SJSA1 (cell line): Measurements from ENCODE around the gene TSPAN13. TPM values are rescaled to one million over a fixed set of nuclear protein-coding genes. Genes with fewer than 3 reads are reported as not detected.

Source experiments
- DNase-seq, 2 experiments: peaks; one replicate each; pipeline ENCODE4 v3.0.0-alpha.2; 2015 to 2020; ENCODE audit warnings: low spot score in 2 of 2, low read depth in 1 of 2
- H3K27ac ChIP-seq: fragments of 250-450 bp; sonication (Bioruptor Pico); 2 replicates; pipeline ENCODE4 v1.5.1; 2020; ENCODE audit warnings: mild to moderate bottlenecking, moderate library complexity
- H3K27me3 ChIP-seq: fragments of 250-450 bp; sonication (Bioruptor Pico); replicated peaks from 2 replicates; pipeline ENCODE4 v1.5.1; 2020; ENCODE audit warnings: mild to moderate bottlenecking, moderate library complexity
- H3K36me3 ChIP-seq: fragments of 250-450 bp; sonication (Bioruptor Pico); 2 replicates; pipeline ENCODE4 v1.5.1; 2020; ENCODE audit warnings: mild to moderate bottlenecking
- H3K4me1 ChIP-seq: fragments of 250-450 bp; sonication (Bioruptor Pico); replicated peaks from 2 replicates; pipeline ENCODE4 v1.6.1; 2021; ENCODE audit warnings: mild to moderate bottlenecking
- H3K4me3 ChIP-seq: fragments of 250-450 bp; sonication (Bioruptor Pico); 2 replicates; pipeline ENCODE4 v1.5.1; 2020; ENCODE audit warnings: mild to moderate bottlenecking
- H3K9me3 ChIP-seq: fragments of 250-450 bp; sonication (Bioruptor Pico); replicated peaks from 2 replicates; pipeline ENCODE4 v1.5.1; 2020; ENCODE audit warnings: mild to moderate bottlenecking
- total RNA-seq: library from RNA; depleted of rRNA; stranded (reverse); fragments of >200 nt; shearing (Covaris generic); gene quantifications from 2 replicates; pipeline ENCODE4 v1.2.3, GENCODE V29; 2014

The TSPAN13 gene
- total RNA-seq, 1 experiment from 2014 or later, result 64.3 TPM

- H3K4me1 ChIP-seq, result 0 out of 2 replicates have a peak, but pooled peaks cover 3% of the 10 kb centered on the region
- H3K4me3 ChIP-seq, result no peak overlapping the region
- no peak for DNase-seq
- no peak overlapping the region for H3K27ac ChIP-seq
- no peaks in the 10 kb centered on the region for H3K9me3 ChIP-seq
- no peaks in the 10 kb centered on the region for H3K36me3 ChIP-seq
- no peaks in the 10 kb centered on the region for H3K27me3 ChIP-seq
Observed at GRCh38 chr7:16773884-16774283, 20.3 kb downstream of the TSPAN13 start.

- no peaks in the 10 kb centered on the region for H3K9me3 ChIP-seq
- H3K4me1 ChIP-seq, result 0 out of 2 replicates have a peak, but pooled peaks cover 3% of the 10 kb centered on the region
- DNase-seq, result no peak
- no peak overlapping the region for H3K4me3 ChIP-seq
- no peaks in the 10 kb centered on the region for H3K36me3 ChIP-seq
- H3K27me3 ChIP-seq, result no peaks in the 10 kb centered on the region
- H3K27ac ChIP-seq, result no peak overlapping the region
Observed at GRCh38 chr7:16774294-16774693, 20.7 kb downstream of the TSPAN13 start.

- Histone ChIP-seq H3K27me3 (no peaks in the 10 kb centered on the region), H3K4me3 (no peak overlapping the region), H3K9me3 (no peaks in the 10 kb centered on the region), H3K36me3 (no peaks in the 10 kb centered on the region), H3K4me1 (0 out of 2 replicates have a peak, but pooled peaks cover 3% of the 10 kb centered on the region), H3K27ac (no peak overlapping the region)
- no peak for DNase-seq
Observed at GRCh38 chr7:16774986-16775385, 21.4 kb downstream of the TSPAN13 start.

- Histone ChIP-seq H3K27me3 (no peaks in the 10 kb centered on the region), H3K36me3 (no peaks in the 10 kb centered on the region), H3K27ac (no peak overlapping the region), H3K9me3 (no peaks in the 10 kb centered on the region), H3K4me3 (no peak overlapping the region), H3K4me1 (no peaks in the 10 kb centered on the region)
- DNase-seq, result no peak
Observed at GRCh38 chr7:16776053-16776452, 22.5 kb downstream of the TSPAN13 start.

- no peak overlapping the region for H3K4me3 ChIP-seq
- DNase-seq, result no peak
Observed at GRCh38 chr7:16778476-16778875, 24.9 kb downstream of the TSPAN13 start.

GRCh38 chr7:16779051-16779450 is 25.5 kb downstream of the TSPAN13 start:
- Histone ChIP-seq H3K27ac (no peak overlapping the region), H3K4me1 (no peaks in the 10 kb centered on the region), H3K9me3 (no peaks in the 10 kb centered on the region), H3K27me3 (no peaks in the 10 kb centered on the region), H3K36me3 (peaks cover 8% of the 10 kb centered on the region), H3K4me3 (no peak overlapping the region)
- no peak for DNase-seq

More at GRCh38 chr7:16778476-16778875, 24.9 kb downstream of the TSPAN13 start:
- peaks cover 5% of the 10 kb centered on the region for H3K36me3 ChIP-seq
- H3K4me1 ChIP-seq, result no peaks in the 10 kb centered on the region
- no peak overlapping the region for H3K27ac ChIP-seq
- H3K9me3 ChIP-seq, result no peaks in the 10 kb centered on the region
- no peaks in the 10 kb centered on the region for H3K27me3 ChIP-seq

GRCh38 chr7:16780596-16780995 is 27.0 kb downstream of the TSPAN13 start:
- no peaks in the 10 kb centered on the region for H3K9me3 ChIP-seq
- no peaks in the 10 kb centered on the region for H3K4me1 ChIP-seq
- peaks cover 8% of the 10 kb centered on the region for H3K36me3 ChIP-seq
- DNase-seq, result no peak
- no peaks in the 10 kb centered on the region for H3K27me3 ChIP-seq
- no peak overlapping the region for H3K27ac ChIP-seq
- H3K4me3 ChIP-seq, result no peak overlapping the region

GRCh38 chr7:16785321-16785720 is 31.8 kb downstream of the TSPAN13 start:
- H3K36me3 ChIP-seq, result peaks cover 8% of the 10 kb centered on the region
- no peaks in the 10 kb centered on the region for H3K4me1 ChIP-seq
- no peaks in the 10 kb centered on the region for H3K9me3 ChIP-seq
- no peaks in the 10 kb centered on the region for H3K27me3 ChIP-seq
- H3K27ac ChIP-seq, result no peak overlapping the region
- no peak overlapping the region for H3K4me3 ChIP-seq
- DNase-seq, result no peak

GRCh38 chr7:16785846-16786245 is 32.3 kb downstream of the TSPAN13 start:
- no peaks in the 10 kb centered on the region for H3K9me3 ChIP-seq
- H3K36me3 ChIP-seq, result peaks cover 8% of the 10 kb centered on the region
- no peak overlapping the region for H3K4me3 ChIP-seq
- no peak for DNase-seq
- H3K27me3 ChIP-seq, result no peaks in the 10 kb centered on the region
- no peak overlapping the region for H3K27ac ChIP-seq
- no peaks in the 10 kb centered on the region for H3K4me1 ChIP-seq

- Histone ChIP-seq H3K36me3 (peaks cover 8% of the 10 kb centered on the region), H3K4me3 (no peak overlapping the region), H3K27me3 (no peaks in the 10 kb centered on the region), H3K9me3 (no peaks in the 10 kb centered on the region), H3K27ac (no peak overlapping the region), H3K4me1 (no peaks in the 10 kb centered on the region)
- no peak for DNase-seq
Observed at GRCh38 chr7:16786257-16786656, 32.7 kb downstream of the TSPAN13 start.

GRCh38 chr7:16787127-16787526 is 33.6 kb downstream of the TSPAN13 start:
- H3K27ac ChIP-seq, result no peak overlapping the region
- no peaks in the 10 kb centered on the region for H3K27me3 ChIP-seq
- H3K4me1 ChIP-seq, result no peaks in the 10 kb centered on the region
- H3K9me3 ChIP-seq, result no peaks in the 10 kb centered on the region
- DNase-seq, result no peak
- peaks cover 8% of the 10 kb centered on the region for H3K36me3 ChIP-seq
- H3K4me3 ChIP-seq, result no peak overlapping the region

GRCh38 chr7:16791071-16791470 is 37.5 kb downstream of the TSPAN13 start:
- H3K4me3 ChIP-seq, result no peak overlapping the region
- no peaks in the 10 kb centered on the region for H3K9me3 ChIP-seq
- H3K4me1 ChIP-seq, result no peaks in the 10 kb centered on the region
- H3K36me3 ChIP-seq, result no peaks in the 10 kb centered on the region
- DNase-seq, result no peak
- no peak overlapping the region for H3K27ac ChIP-seq
- H3K27me3 ChIP-seq, result no peaks in the 10 kb centered on the region

- Histone ChIP-seq H3K27ac (no peak overlapping the region), H3K4me3 (no peak overlapping the region), H3K9me3 (no peaks in the 10 kb centered on the region), H3K36me3 (no peaks in the 10 kb centered on the region), H3K27me3 (no peaks in the 10 kb centered on the region), H3K4me1 (no peaks in the 10 kb centered on the region)
- DNase-seq, result no peak
Observed at GRCh38 chr7:16791905-16792698, 38.5 kb downstream of the TSPAN13 start.

- H3K36me3 ChIP-seq, result no peaks in the 10 kb centered on the region
- H3K9me3 ChIP-seq, result no peaks in the 10 kb centered on the region
- no peaks in the 10 kb centered on the region for H3K27me3 ChIP-seq
- no peak overlapping the region for H3K27ac ChIP-seq
- H3K4me3 ChIP-seq, result no peak overlapping the region
- no peak for DNase-seq
- H3K4me1 ChIP-seq, result no peaks in the 10 kb centered on the region
Observed at GRCh38 chr7:16794986-16795385, 41.4 kb downstream of the TSPAN13 start.

GRCh38 chr7:16795624-16796023 is 42.1 kb downstream of the TSPAN13 start:
- Histone ChIP-seq H3K4me1 (no peaks in the 10 kb centered on the region), H3K9me3 (no peaks in the 10 kb centered on the region), H3K27me3 (no peaks in the 10 kb centered on the region), H3K27ac (no peak overlapping the region), H3K36me3 (no peaks in the 10 kb centered on the region), H3K4me3 (no peak overlapping the region)
- no peak for DNase-seq
